ENCODE results near the gene HDDC2. TPM values are rescaled to one million over a fixed set of nuclear protein-coding genes. Genes with fewer than 3 reads are reported as not detected.

The HDDC2 gene
- total RNA-seq, 1 experiment from 2014 or later = 96.8 TPM

GRCh38 chr6:125310994-125311649 lies 9.4 kb upstream of the HDDC2 start:
- no peak overlapping the region for H3K4me2 ChIP-seq (ENCODE audit: low read length)
- POLR2A ChIA-PET (ENCODE audit: unreplicated experiment) = no interaction called here
- peaks cover 6% of the 10 kb centered on the region; the same call in 1 of the 2 replicates for H3K27me3 ChIP-seq (ENCODE audit: low read length)
- no peaks in the 10 kb centered on the region for H3K9me3 ChIP-seq (ENCODE audit: low read length)
- no TSS peak for BruUV-seq (replicated peaks)
- no peaks in the 10 kb centered on the region for H3K4me1 ChIP-seq (ENCODE audit: insufficient read depth, low read length)
- intact Hi-C loops (cut with micrococcal nuclease) = loop anchor here (1.0 to 5.0 kb wide), 3 partner anchors 440 to 661 kb away; no protein-coding TSS in a partner anchor
- H4K20me1 ChIP-seq (ENCODE audit: low read length) = no peaks in the 10 kb centered on the region
- CTCF ChIA-PET = interaction anchor here (0.5 to 0.8 kb wide), 2 partner anchors 442 kb away, joined by 3 read pairs; no protein-coding TSS in a partner anchor
- H3K79me2 ChIP-seq (ENCODE audit: low read length) = no peaks in the 10 kb centered on the region
- H3K27ac ChIP-seq (ENCODE audit: low read length) = no peak overlapping the region
- no peak overlapping the region for H3K4me3 ChIP-seq (ENCODE audit: low read length)
- DNase-seq (peak; percentile 70), ATAC-seq (peak; percentile 77)
- no peak overlapping the region for H2AFZ ChIP-seq (ENCODE audit: low read length)
- no peak overlapping the region for H3K9ac ChIP-seq (ENCODE audit: low read length)
- TF ChIP-seq, protein P1, sequence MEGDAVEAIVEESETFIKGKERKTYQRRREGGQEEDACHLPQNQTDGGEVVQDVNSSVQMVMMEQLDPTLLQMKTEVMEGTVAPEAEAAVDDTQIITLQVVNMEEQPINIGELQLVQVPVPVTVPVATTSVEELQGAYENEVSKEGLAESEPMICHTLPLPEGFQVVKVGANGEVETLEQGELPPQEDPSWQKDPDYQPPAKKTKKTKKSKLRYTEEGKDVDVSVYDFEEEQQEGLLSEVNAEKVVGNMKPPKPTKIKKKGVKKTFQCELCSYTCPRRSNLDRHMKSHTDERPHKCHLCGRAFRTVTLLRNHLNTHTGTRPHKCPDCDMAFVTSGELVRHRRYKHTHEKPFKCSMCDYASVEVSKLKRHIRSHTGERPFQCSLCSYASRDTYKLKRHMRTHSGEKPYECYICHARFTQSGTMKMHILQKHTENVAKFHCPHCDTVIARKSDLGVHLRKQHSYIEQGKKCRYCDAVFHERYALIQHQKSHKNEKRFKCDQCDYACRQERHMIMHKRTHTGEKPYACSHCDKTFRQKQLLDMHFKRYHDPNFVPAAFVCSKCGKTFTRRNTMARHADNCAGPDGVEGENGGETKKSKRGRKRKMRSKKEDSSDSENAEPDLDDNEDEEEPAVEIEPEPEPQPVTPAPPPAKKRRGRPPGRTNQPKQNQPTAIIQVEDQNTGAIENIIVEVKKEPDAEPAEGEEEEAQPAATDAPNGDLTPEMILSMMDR (conservative IDR thresholded peaks at IDR 0.05; ENCODE audit: low read depth, low read length) = peak; percentile 69
- no peak for TF ChIP-seq EZH2phosphoT487 (IDR thresholded peaks at IDR 0.05; ENCODE audit: borderline replicate concordance, low read length)
- no peaks in the 10 kb centered on the region for H3K9me2 ChIP-seq (replicated peaks; ENCODE audit: low read length)
- H3K36me3 ChIP-seq (ENCODE audit: low read depth, low read length) = no peaks in the 10 kb centered on the region
- H3F3A ChIP-seq (ENCODE audit: low read length, unreplicated experiment) = no peaks in the 10 kb centered on the region

GRCh38 chr6:125307964-125308615 lies 6.3 kb upstream of the HDDC2 start:
- DNase-seq (no peak), ATAC-seq (no peak)
- no TSS peak for BruUV-seq (replicated peaks)
- Histone ChIP-seq H3K4me3 (ENCODE audit: low read length) (no peak overlapping the region), H3K9me3 (ENCODE audit: low read length) (no peaks in the 10 kb centered on the region), H3K79me2 (ENCODE audit: low read length) (no peaks in the 10 kb centered on the region), H4K20me1 (ENCODE audit: low read length) (no peaks in the 10 kb centered on the region), H3K27ac (ENCODE audit: low read length) (no peak overlapping the region), H3K36me3 (ENCODE audit: low read depth, low read length) (no peaks in the 10 kb centered on the region), H3K4me2 (ENCODE audit: low read length) (no peak overlapping the region), H3F3A (ENCODE audit: low read length, unreplicated experiment) (no peaks in the 10 kb centered on the region), H2AFZ (ENCODE audit: low read length) (no peak overlapping the region), H3K9ac (ENCODE audit: low read length) (no peak overlapping the region), H3K27me3 (ENCODE audit: low read length) (no peaks in the 10 kb centered on the region), H3K9me2 (replicated peaks; ENCODE audit: low read length) (no peaks in the 10 kb centered on the region), H3K4me1 (ENCODE audit: insufficient read depth, low read length) (no peaks in the 10 kb centered on the region)
- TF ChIP-seq EZH2 (IDR thresholded peaks at IDR 0.05; ENCODE audit: low read length, unreplicated experiment) = no peak
- TF ChIP-seq EZH2phosphoT487 (IDR thresholded peaks at IDR 0.05; ENCODE audit: borderline replicate concordance, low read length) = no peak
- TF ChIP-seq, protein P1 (conservative IDR thresholded peaks at IDR 0.05; ENCODE audit: low read depth, low read length) = no peak
- intact Hi-C loops (cut with micrococcal nuclease) = no loop called here
- POLR2A ChIA-PET (ENCODE audit: unreplicated experiment) = no interaction called here
- CTCF ChIA-PET = no interaction called here
